Breast epithelium (tissue), 4 donors: ENCODE measurements around the gene RSAD1. TPM values are rescaled to one million over a fixed set of nuclear protein-coding genes. Genes with fewer than 3 reads are reported as not detected.

Experiments
- DNase-seq, 2 donors: peaks; one replicate each; pipeline ENCODE4 v3.0.0-alpha.2; 2019; ENCODE audit warnings: low spot score in 2 of 2
- H3K27ac ChIP-seq, 2 donors: fragments of 200-600 bp; sonication (generic) in 1 of 2; one replicate each; pipeline ENCODE4 v1.5.1; 2016 to 2019; ENCODE audit warnings: mild to moderate bottlenecking in 1 of 2
- H3K27me3 ChIP-seq, 2 donors: fragments of 200-600 bp; sonication (generic) in 1 of 2; one replicate each; pipeline versions ENCODE4 v1.5.1 to v1.6.0; 2017 to 2019; ENCODE audit warnings: control low read depth in 1 of 2, mild to moderate bottlenecking in 1 of 2
- H3K36me3 ChIP-seq: fragments of 200-600 bp; one replicate; pipeline ENCODE4 v1.5.1; 2019
- H3K4me1 ChIP-seq, 2 donors: fragments of 200-600 bp; sonication (generic); one replicate each; pipeline ENCODE4 v1.5.1; 2016 to 2019; ENCODE audit warnings: control low read depth in 1 of 2
- H3K4me3 ChIP-seq, 3 donors: fragments of 200-600 bp; sonication (generic); 1 replicate in 2 of 3; 2 replicates in 1 of 3; pipeline ENCODE4 v1.5.1; 2016 to 2019; ENCODE audit warnings: mild to moderate bottlenecking in 3 of 3, moderate library complexity in 2 of 3
- H3K9me3 ChIP-seq, 2 donors: fragments of 200-600 bp; sonication (generic) in 1 of 2; one replicate each; pipeline ENCODE4 v1.5.1; 2016 to 2019; ENCODE audit warnings: control low read depth in 1 of 2
- POLR2A ChIP-seq: fragments of 450-650 bp; IDR thresholded peaks from one replicate; pipeline ENCODE4 v1.6.1; 2016; ENCODE audit warnings: antibody characterized with exemption, mild to moderate bottlenecking, moderate library complexity
- POLR2AphosphoS5 ChIP-seq, 3 donors: sonication (generic); formaldehyde crosslinking; IDR thresholded peaks; one replicate each; pipeline ENCODE4 v1.6.1; 2017; ENCODE audit warnings: antibody characterized with exemption in 3 of 3
- intact Hi-C: fragments of 100-400 bp; cut with DNase I; formaldehyde crosslinking; loops from one replicate; pipeline ENCODE4 v1.15.1; 2023; ENCODE audit warnings: low total_unique reads
- total RNA-seq, 3 donors: library from RNA; depleted of rRNA; stranded (reverse); fragments of >200 nt; gene quantifications; one replicate each; pipeline ENCODE4 v1.1.0, GENCODE V29; 2016
- TF ChIP-seq, protein P1 (sequence below), 3 donors: fragments of 450-650 bp; IDR thresholded peaks; one replicate each; pipeline ENCODE4 v1.5.1; 2016 to 2017; ENCODE audit warnings: antibody characterized with exemption in 3 of 3, mild to moderate bottlenecking in 3 of 3, moderate library complexity in 3 of 3

RSAD1 gene
- total RNA-seq, 3 donors from 2014 or later = 33.6 to 39.0 (median 35.1) TPM

DNA sequence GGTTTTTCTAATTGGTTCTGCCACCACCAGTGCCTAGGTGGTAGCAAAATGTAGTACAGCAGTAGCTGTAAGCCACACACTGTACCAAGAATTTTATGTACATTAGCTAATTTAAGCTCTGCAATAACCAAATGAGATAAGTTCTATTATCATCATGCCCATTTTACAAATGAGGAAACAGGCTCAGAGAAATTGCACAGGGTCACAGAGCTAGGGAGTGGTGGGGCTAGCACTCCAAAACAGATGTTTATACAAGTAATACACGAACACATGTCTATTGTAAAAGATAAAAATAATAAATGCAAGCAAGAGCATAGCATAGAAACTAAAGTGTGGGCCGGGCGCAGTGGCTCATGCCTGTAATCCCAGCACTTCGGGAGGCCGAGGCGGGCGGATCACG is 13.6 kb downstream of the RSAD1 start:
- DNase-seq = no peak
- intact Hi-C loops = no loop called here
- H3K4me3 ChIP-seq = no peak overlapping the region
- H3K4me1 ChIP-seq = no peaks in the 10 kb centered on the region
- H3K27me3 ChIP-seq = no peaks in the 10 kb centered on the region
- no peaks in the 10 kb centered on the region for H3K36me3 ChIP-seq
- no peak for TF ChIP-seq POLR2AphosphoS5 (IDR thresholded peaks at IDR 0.05)
- TF ChIP-seq, protein P1, sequence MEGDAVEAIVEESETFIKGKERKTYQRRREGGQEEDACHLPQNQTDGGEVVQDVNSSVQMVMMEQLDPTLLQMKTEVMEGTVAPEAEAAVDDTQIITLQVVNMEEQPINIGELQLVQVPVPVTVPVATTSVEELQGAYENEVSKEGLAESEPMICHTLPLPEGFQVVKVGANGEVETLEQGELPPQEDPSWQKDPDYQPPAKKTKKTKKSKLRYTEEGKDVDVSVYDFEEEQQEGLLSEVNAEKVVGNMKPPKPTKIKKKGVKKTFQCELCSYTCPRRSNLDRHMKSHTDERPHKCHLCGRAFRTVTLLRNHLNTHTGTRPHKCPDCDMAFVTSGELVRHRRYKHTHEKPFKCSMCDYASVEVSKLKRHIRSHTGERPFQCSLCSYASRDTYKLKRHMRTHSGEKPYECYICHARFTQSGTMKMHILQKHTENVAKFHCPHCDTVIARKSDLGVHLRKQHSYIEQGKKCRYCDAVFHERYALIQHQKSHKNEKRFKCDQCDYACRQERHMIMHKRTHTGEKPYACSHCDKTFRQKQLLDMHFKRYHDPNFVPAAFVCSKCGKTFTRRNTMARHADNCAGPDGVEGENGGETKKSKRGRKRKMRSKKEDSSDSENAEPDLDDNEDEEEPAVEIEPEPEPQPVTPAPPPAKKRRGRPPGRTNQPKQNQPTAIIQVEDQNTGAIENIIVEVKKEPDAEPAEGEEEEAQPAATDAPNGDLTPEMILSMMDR (IDR thresholded peaks at IDR 0.05) = no peak
- no peak for TF ChIP-seq POLR2A
- no peak overlapping the region for H3K27ac ChIP-seq
- no peaks in the 10 kb centered on the region for H3K9me3 ChIP-seq

DNA sequence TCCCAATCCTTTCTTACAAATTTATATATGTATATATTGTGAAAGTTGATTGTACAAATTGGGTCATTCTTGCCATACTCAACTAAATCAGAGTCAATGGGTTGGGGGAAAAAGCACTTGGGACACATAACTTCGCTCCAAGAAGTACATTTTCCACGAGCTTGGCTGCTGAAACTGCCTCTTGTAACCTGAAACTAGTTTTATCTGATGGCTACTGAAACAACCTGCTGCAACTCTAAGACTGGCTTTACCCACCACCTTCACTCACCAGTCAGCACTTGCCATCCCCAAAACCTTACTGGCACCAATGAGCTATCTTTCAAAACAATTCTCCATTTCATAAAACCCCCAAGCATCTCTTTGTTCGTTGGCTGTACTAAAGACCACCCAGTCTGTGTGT is 15.1 kb downstream of the RSAD1 start:
- no peaks in the 10 kb centered on the region for H3K27me3 ChIP-seq
- H3K4me1 ChIP-seq = no peaks in the 10 kb centered on the region
- H3K27ac ChIP-seq = no peak overlapping the region
- H3K4me3 ChIP-seq = no peak overlapping the region
- H3K9me3 ChIP-seq = no peaks in the 10 kb centered on the region
- no peak for DNase-seq
- intact Hi-C loops = no loop called here
- TF ChIP-seq POLR2A (no peak), POLR2AphosphoS5 (IDR thresholded peaks at IDR 0.05) (no peak)
- TF ChIP-seq, protein P1 (IDR thresholded peaks at IDR 0.05) = no peak
- no peaks in the 10 kb centered on the region for H3K36me3 ChIP-seq

DNA sequence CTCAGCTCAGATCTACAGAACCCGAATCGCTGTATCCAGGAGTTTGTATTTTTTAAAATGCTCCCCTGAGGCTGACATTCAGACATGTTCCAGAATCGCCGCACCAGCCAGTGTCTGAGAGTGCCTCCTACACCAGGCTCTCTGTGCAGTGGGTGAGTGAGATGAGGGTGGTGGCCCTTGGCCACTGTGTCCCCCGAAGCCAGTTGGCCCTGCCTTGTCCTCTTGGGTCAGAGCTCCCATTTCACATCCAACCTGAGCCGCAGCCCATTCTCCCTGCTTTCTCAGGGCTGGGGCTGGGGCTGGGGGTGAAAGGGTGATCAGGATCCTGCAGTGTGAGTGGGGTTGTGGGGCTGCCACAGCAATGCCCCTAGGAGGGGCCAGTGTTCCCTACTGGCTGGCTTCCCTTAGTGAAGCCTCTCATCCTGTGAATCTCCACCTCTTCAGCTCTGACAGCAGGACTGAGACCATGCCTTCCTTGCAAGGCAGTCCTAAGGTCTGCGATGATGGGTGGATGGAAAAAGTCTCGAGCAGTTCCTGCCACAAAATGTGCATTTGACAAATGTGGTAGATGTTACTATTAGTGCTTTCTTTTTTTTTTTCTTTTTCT is 16.7 kb downstream of the RSAD1 start:
- intact Hi-C loops = no loop called here
- Histone ChIP-seq H3K9me3 (no peaks in the 10 kb centered on the region), H3K27ac (no peak overlapping the region), H3K4me3 (no peak overlapping the region), H3K36me3 (no peaks in the 10 kb centered on the region), H3K27me3 (no peaks in the 10 kb centered on the region), H3K4me1 (no peaks in the 10 kb centered on the region)
- DNase-seq = no peak
- TF ChIP-seq, protein P1 (IDR thresholded peaks at IDR 0.05) = no peak
- no peak for TF ChIP-seq POLR2AphosphoS5 (IDR thresholded peaks at IDR 0.05)
- TF ChIP-seq POLR2A = no peak

DNA sequence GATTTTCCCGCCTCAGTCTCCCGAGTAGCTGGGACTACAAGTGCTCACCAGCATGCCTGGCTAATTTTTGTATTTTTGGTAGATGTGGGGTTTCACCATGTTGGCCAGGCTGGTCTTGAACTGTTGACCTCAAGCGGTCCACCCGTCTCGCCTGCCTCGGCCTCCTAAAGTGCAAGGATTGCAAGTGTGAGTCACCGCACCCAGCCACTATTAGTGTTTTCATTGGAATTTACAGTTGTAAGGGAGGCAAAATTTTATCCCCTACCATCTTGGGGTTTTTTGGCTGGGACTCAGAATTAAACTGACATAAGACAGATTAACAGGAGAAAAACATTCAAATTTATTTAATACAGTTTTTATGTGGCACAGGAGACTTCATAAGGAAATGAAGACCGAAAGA is 17.3 kb downstream of the RSAD1 start:
- no peaks in the 10 kb centered on the region for H3K36me3 ChIP-seq
- DNase-seq = no peak
- TF ChIP-seq POLR2AphosphoS5 (IDR thresholded peaks at IDR 0.05) (no peak), POLR2A (no peak)
- TF ChIP-seq, protein P1 (IDR thresholded peaks at IDR 0.05) = no peak
- no peaks in the 10 kb centered on the region for H3K9me3 ChIP-seq
- H3K4me1 ChIP-seq = no peaks in the 10 kb centered on the region
- H3K4me3 ChIP-seq = no peak overlapping the region
- intact Hi-C loops = no loop called here
- no peak overlapping the region for H3K27ac ChIP-seq
- no peaks in the 10 kb centered on the region for H3K27me3 ChIP-seq

DNA sequence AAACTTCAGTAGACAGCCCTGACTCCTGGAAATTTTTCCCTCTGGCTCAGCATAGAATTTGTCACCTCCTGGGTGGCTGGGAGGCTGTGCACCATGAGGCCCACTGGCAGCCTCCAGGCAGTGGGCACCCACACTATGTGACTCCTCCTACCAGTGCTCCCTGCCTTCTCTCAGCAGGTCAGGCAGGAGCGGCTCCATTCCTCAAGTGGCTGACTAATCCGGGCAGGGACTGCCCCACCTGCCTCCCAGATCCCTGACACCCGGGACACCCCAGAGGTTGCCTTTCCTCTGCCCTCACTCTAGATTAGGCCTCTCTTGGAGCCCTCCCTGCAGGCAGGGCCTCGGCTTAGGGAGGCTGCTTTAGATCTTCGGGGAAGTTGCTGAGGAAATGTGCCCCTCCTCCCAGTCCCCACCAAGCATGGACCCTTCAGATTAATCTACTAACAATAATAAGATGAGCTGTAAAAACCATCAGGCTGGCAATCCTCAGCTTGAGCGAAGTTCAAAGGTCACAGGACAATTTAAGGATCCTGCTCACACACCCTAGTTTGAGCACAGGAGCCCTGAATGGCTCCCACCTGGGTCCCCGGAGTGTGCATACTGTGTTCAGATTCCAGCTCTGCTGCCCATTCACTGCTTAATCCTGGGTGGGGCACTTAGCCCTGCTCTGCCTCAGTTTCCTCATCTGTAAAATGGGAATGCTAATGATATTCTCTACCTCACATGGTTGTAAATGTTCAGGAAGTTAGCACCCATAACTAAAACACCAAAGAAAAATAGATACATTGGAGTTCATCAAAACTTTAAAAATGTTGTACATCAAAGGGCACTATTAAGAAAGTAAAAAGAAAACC is 19.6 kb downstream of the RSAD1 start:
- intact Hi-C loops = no loop called here
- no peak overlapping the region for H3K4me3 ChIP-seq
- H3K27me3 ChIP-seq = no peaks in the 10 kb centered on the region
- no peak overlapping the region for H3K27ac ChIP-seq
- no peaks in the 10 kb centered on the region for H3K36me3 ChIP-seq
- TF ChIP-seq POLR2A (no peak), POLR2AphosphoS5 (IDR thresholded peaks at IDR 0.05) (no peak)
- TF ChIP-seq, protein P1 (IDR thresholded peaks at IDR 0.05) = no peak
- DNase-seq = no peak
- no peaks in the 10 kb centered on the region for H3K4me1 ChIP-seq
- no peaks in the 10 kb centered on the region for H3K9me3 ChIP-seq
